Mucosa of rectum (tissue), 2 donors: ENCODE data around the gene TTC33.

Experiments used
- H3K27ac ChIP-seq, 2 donors: one replicate each; pipeline ENCODE4 v1.7.0; 2013; ENCODE audit warnings: inconsistent platforms in 2 of 2, low read depth in 2 of 2, low read length in 2 of 2
- H3K27me3 ChIP-seq, 2 donors: one replicate each; pipeline ENCODE4 v1.7.0; 2013; ENCODE audit warnings: low read length in 2 of 2; ENCODE audit not compliant: control insufficient read depth in 2 of 2, insufficient read depth in 2 of 2
- H3K36me3 ChIP-seq, 2 donors: one replicate each; pipeline ENCODE4 v1.7.0; 2013; ENCODE audit warnings: low read length in 2 of 2; ENCODE audit not compliant: control insufficient read depth in 2 of 2, insufficient read depth in 2 of 2
- H3K4me1 ChIP-seq, 2 donors: one replicate each; pipeline ENCODE4 v1.7.0; 2013; ENCODE audit warnings: low read length in 2 of 2, mild to moderate bottlenecking in 1 of 2; ENCODE audit not compliant: control insufficient read depth in 2 of 2, insufficient read depth in 2 of 2
- H3K4me3 ChIP-seq, 2 donors: one replicate each; pipeline ENCODE4 v1.7.0; 2013; ENCODE audit warnings: low read length in 2 of 2
- H3K9ac ChIP-seq, 2 donors: one replicate each; pipeline ENCODE4 v1.7.0; 2013; ENCODE audit warnings: low read length in 2 of 2, low read depth in 1 of 2, mild to moderate bottlenecking in 1 of 2
- H3K9me3 ChIP-seq, 2 donors: one replicate each; pipeline ENCODE4 v1.7.0; 2013; ENCODE audit warnings: low read length in 2 of 2; ENCODE audit not compliant: control insufficient read depth in 2 of 2
- donor health status: healthy.
- donor health status: Normal muscosa, but diverticular disease.

TTC33 gene

DNA sequence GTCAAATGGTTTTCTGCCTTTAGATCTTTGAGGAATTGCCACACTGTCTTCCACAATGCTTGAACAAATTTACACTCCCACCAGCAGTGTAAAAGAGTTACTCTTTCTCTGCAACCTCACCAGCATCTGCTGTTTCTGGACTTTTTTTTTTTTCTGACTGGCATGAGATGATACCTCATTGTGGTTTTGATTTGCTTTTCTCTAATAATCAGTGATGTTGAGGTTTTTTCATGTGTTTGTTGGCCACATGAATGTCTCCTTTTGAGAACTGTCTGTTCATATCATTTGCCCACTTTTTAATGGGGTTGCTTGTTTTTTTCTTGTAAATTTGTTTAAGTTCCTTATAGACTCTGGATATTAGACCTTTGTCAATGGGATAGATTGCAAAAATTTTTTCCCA, 205.3 kb downstream of the TTC33 start:
- H3K4me3 ChIP-seq: no peak overlapping the region
- no peak overlapping the region for H3K9ac ChIP-seq
- peaks cover 6 to 8% of the 10 kb centered on the region in 2 donors for H3K4me1 ChIP-seq
- H3K9me3 ChIP-seq: no peaks in the 10 kb centered on the region
- H3K27me3 ChIP-seq: no peaks in the 10 kb centered on the region
- H3K27ac ChIP-seq: no peak overlapping the region
- no peaks in the 10 kb centered on the region for H3K36me3 ChIP-seq

DNA sequence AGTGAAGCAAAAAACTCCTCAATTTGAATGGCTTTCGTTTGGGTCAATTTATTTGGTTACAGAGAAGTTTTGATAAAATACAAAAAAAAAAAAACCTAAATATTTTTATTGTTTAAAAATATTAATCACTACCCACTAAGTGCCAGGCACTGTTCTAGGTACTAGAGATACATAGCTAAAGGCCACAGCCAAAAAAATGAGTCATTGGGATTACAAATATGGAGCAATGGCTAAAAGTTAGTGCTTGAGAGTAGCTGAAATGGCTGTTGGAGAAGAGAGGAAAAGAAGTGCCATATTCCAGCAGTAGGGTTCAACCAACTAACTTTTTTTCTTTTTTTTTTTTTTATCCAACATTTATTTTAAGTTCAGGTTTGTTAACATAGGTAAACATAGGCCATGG, 206.1 kb downstream of the TTC33 start:
- Histone ChIP-seq H3K4me3 (no peak overlapping the region), H3K27ac (no peak overlapping the region), H3K27me3 (no peaks in the 10 kb centered on the region), H3K36me3 (no peaks in the 10 kb centered on the region), H3K9ac (no peak overlapping the region), H3K4me1 (peaks cover 4 to 6% of the 10 kb centered on the region in 2 donors), H3K9me3 (no peaks in the 10 kb centered on the region)

DNA sequence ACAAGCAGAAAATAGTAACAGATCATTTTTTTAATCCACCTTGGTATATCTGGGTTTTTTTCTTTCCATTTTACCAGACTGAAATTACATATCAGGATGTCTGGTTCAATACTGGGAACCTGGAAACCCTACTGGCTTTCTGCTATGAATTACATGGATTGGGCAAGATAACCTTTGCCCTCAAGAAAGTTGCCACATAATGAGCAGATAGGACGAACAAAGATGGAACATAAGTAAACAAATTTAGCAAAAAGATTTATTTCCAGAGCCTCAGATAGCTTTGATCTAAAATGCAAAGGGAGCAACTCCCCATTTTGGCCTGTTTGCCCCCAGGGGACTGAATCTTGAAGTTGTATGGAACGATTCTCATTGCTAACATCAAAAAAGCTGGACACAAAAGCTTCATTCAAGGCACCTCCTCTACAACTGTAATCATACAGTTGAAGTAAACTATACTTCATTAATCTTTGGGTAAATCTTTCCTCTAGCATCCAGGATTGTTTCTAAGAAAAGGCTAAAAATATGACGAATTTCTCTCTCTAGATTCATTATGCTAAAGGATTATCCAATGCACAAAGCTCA, 207.7 kb downstream of the TTC33 start:
- H3K4me3 ChIP-seq: no peak overlapping the region
- no peak overlapping the region for H3K9ac ChIP-seq
- no peaks in the 10 kb centered on the region for H3K9me3 ChIP-seq
- H3K4me1 ChIP-seq: no peaks in the 10 kb centered on the region
- H3K27ac ChIP-seq: no peak overlapping the region
- H3K36me3 ChIP-seq: no peaks in the 10 kb centered on the region
- no peaks in the 10 kb centered on the region for H3K27me3 ChIP-seq

DNA sequence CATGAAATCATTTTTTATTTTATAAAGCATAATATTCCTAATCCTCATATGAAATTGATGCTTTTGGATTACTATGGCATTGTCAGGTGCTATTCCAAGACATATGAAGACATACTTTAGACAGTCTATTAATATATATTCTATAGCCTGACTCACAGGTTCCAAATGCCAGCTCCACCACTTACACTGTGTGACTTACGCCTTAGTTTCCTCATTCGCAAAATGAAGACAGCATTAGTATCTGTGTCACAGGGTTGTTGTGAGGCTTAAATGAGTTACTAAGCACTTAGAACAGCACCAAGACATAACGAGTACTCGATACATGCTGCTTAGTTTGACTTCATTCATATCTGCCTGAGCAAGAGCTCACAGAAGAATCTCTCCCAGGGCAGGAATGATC, 208.2 kb downstream of the TTC33 start:
- no peaks in the 10 kb centered on the region for H3K27me3 ChIP-seq
- no peak overlapping the region for H3K9ac ChIP-seq
- H3K36me3 ChIP-seq: no peaks in the 10 kb centered on the region
- H3K27ac ChIP-seq: no peak overlapping the region
- no peaks in the 10 kb centered on the region for H3K9me3 ChIP-seq
- H3K4me1 ChIP-seq: no peaks in the 10 kb centered on the region
- no peak overlapping the region for H3K4me3 ChIP-seq

DNA sequence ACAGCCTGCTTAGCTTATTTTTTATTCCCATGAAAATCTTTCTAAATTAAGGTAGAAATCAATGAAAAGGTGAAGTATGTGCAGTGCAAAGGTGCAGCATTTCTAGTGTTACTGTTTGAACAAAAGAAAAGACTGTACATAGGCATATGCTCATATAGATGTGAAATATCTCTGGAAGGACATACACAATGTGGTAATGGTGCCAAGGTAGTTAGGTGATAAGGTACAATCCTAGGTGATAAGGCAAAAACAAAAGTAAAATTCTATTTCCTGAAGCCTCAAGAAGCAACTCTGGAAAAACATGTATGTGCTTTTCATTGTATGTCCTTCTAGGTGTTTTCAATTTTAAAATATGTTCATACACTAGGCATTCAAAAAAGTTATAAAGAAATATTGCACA, 215.5 kb downstream of the TTC33 start:
- Histone ChIP-seq H3K4me1 (no peaks in the 10 kb centered on the region), H3K27me3 (no peaks in the 10 kb centered on the region), H3K27ac (no peak overlapping the region), H3K4me3 (no peak overlapping the region), H3K9me3 (no peaks in the 10 kb centered on the region), H3K9ac (no peak overlapping the region), H3K36me3 (no peaks in the 10 kb centered on the region)

DNA sequence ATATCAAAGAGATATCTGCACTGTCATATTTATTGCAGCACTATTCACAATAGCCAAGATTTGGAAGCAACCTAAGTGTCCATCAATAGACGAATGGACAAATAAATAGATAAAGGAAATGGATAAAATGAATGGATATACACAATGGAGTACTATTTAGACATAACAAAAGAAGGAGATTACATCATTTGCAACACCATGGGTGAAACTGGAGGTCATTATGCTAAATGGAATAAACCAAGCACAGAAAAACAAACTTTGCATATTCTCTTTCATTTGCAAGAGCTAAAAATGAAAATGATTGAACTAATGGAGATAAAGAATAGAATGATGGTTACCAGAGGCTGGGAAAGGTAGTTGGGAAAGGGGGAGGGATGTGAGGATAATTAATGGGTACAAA, 231.1 kb downstream of the TTC33 start:
- no peaks in the 10 kb centered on the region for H3K27me3 ChIP-seq
- H3K36me3 ChIP-seq: no peaks in the 10 kb centered on the region
- H3K27ac ChIP-seq: no peak overlapping the region
- no peak overlapping the region for H3K4me3 ChIP-seq
- H3K4me1 ChIP-seq: no peaks in the 10 kb centered on the region
- H3K9me3 ChIP-seq: no peaks in the 10 kb centered on the region
- H3K9ac ChIP-seq: no peak overlapping the region

DNA sequence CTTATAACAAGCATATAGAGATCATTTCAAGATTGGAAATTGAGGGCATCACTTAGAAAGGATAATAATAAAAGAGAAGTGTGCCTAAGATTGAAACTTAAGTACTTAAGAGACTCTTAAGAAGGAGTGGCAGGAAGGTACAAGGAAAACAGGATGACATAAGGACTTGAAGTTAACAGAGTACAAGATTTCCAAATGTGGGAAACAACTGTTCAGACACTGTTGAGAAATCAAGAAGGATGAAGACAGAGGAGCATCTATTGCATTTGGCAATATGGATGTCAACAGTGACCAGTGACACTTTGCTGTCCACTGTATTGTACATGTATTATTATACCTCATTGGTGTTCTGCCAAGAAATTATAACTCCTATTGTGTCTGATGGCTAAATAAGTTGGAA, 233.8 kb downstream of the TTC33 start:
- Histone ChIP-seq H3K27me3 (no peaks in the 10 kb centered on the region), H3K9ac (no peak overlapping the region), H3K4me1 (peaks cover 0 to 4% of the 10 kb centered on the region in 2 donors), H3K27ac (no peak overlapping the region), H3K9me3 (no peaks in the 10 kb centered on the region), H3K4me3 (no peak overlapping the region), H3K36me3 (no peaks in the 10 kb centered on the region)

DNA sequence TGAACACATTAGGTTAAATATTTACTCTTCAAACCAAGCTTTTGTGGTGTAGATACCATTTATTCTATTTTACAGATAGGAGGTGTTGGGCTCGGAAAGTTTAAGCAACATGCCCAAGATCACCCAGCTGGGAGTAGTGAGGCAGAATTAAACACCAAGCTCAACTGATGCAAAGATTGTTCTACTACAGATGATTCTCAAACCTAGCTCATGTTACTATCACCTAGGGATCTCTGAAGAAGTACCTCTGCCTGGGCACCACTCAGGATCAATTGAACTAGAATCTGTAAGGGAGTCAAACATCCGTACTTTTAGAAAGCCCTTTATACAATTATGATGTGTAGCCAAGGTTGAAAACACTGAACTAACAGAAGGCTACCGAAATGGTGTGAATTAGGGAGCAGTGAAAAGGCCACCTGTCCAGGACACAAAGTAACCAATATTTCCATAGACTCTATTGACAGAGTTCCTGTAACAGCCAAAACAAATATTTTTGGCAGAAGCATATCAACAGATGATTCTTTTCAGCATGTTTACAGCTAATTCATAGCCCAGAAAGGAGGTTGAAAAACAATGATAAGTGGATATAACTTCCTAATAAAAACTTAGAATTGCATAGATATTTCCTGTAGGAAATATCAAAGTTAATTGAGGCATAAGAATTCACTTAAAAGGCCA, 234.5 kb downstream of the TTC33 start:
- Histone ChIP-seq H3K27me3 (no peaks in the 10 kb centered on the region), H3K36me3 (no peaks in the 10 kb centered on the region), H3K9me3 (no peaks in the 10 kb centered on the region), H3K4me3 (no peak overlapping the region), H3K9ac (no peak overlapping the region), H3K27ac (no peak overlapping the region), H3K4me1 (peaks cover 0 to 4% of the 10 kb centered on the region in 2 donors)

DNA sequence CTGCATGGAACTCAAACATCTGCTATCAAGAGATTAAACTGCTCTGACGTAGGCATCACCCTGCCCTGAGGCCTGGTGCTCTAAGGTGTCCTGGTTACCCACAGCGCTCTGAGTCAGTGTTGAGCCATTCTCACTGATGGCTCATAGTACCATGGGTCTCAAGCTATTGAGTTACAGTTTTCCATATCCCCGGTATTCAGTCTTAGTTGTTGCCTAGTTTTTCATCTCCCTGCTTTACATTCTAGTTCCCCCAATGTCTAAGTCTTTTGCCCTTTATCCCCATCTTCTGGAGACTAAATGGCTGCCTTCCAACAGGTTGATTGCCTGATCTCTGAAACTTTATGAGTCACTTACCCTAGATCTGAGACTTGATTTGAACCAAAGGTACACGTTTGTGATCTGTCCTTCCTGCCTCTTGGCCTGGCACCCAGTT, 237.3 kb downstream of the TTC33 start:
- H3K27ac ChIP-seq: no peak overlapping the region
- H3K4me1 ChIP-seq: peaks cover 0 to 4% of the 10 kb centered on the region in 2 donors
- no peaks in the 10 kb centered on the region for H3K9me3 ChIP-seq
- H3K9ac ChIP-seq: no peak overlapping the region
- H3K4me3 ChIP-seq: no peak overlapping the region
- H3K36me3 ChIP-seq: no peaks in the 10 kb centered on the region
- H3K27me3 ChIP-seq: no peaks in the 10 kb centered on the region

DNA sequence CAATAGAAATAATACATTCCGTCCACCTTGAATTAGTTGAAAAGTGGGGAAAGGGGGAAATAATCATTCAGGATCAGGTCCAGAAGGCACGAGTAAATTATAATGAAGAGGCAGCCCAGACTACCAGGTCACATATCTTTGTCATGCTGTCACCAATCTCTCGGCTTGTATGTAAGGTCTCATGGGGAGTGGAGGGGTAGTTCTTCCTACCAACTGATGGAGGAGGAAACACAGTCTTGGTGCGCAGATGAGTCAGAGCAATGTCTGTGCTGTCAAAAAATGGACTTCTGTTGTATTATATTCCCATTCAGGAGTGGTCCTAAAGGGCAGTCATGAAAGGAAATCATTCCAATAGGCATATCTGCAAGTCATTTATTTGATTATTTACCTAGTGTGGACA, 240.3 kb downstream of the TTC33 start:
- Histone ChIP-seq H3K4me3 (no peak overlapping the region), H3K9ac (no peak overlapping the region), H3K27ac (no peak overlapping the region), H3K27me3 (no peaks in the 10 kb centered on the region), H3K9me3 (no peaks in the 10 kb centered on the region), H3K4me1 (peaks cover 0 to 4% of the 10 kb centered on the region in 2 donors), H3K36me3 (no peaks in the 10 kb centered on the region)
